Upper lobe of left lung (tissue), 4 donors: ENCODE measurements around the gene OPCML.

Experiments
- CTCF ChIP-seq, 6 experiments: fragments of 450-650 bp in 4 of 6; fragments of 200-600 bp in 2 of 6; sonication (generic) in 2 of 6; IDR thresholded peaks; one replicate each; pipeline ENCODE4 v1.5.1; 2016 to 2019; ENCODE audit warnings: antibody characterized with exemption in 6 of 6
- POLR2AphosphoS5 ChIP-seq, 2 donors: sonication (generic); formaldehyde crosslinking; IDR thresholded peaks; one replicate each; pipeline ENCODE4 v1.5.1; 2017; ENCODE audit warnings: antibody characterized with exemption in 2 of 2

DNA sequence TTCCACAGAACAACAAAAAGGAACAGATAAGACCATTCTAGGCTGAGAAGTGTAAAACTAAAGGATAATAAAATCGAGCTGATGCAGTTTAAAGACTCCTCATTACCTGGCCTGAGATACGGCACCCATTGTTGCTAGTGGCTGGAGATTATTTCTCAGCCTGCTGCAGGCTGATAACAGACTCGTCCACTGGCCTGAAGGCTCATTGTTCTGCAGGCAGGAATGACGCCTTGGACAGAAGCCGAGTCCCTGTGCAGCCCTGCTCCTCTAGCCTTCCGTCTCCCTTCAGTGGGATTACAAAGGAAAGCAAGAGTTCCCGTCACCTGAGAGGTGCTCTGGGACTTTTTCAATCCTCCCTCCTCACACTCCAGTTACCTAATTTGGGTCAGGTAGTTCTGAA, 1065.3 kb downstream of the OPCML start:
- no peak for TF ChIP-seq CTCF (IDR thresholded peaks at IDR 0.05)
- no peak for TF ChIP-seq POLR2AphosphoS5 (IDR thresholded peaks at IDR 0.05)
